SK-N-MC (cell line): Measurements from ENCODE around the gene TECPR2.
A peak's percentile ranks its signal among the peaks of the same experiment; 100 is the strongest.
"Not testable (repeated sequence)": the region's sequence is repeated elsewhere in the genome, so short reads cannot be mapped to it uniquely, and the experiment has no call there.

Source experiments
- DNase-seq: peaks from one replicate; pipeline ENCODE4 v3.0.0-alpha.2; 2011; ENCODE audit warnings: low read depth, low spot score
- H3K27ac ChIP-seq: fragments of 200-600 bp; sonication (generic); 2 replicates; pipeline ENCODE4 v1.5.1; 2016; ENCODE audit warnings: mixed run types
- H3K36me3 ChIP-seq: fragments of 200-600 bp; sonication (generic); 2 replicates; pipeline ENCODE4 v1.6.1; 2017; ENCODE audit warnings: antibody characterized with exemption, low read length, mixed read lengths; ENCODE audit not compliant: insufficient read depth
- H3K4me3 ChIP-seq: fragments of 200-600 bp; sonication (generic); 2 replicates; pipeline ENCODE4 v1.5.1; 2016
- H3K9ac ChIP-seq: fragments of 200-600 bp; sonication (generic); 2 replicates; pipeline ENCODE4 v1.8.0; 2017; ENCODE audit warnings: mixed run types, mixed read lengths; ENCODE audit not compliant: insufficient read length
- H3K9me3 ChIP-seq: fragments of 200-600 bp; sonication (generic); 2 replicates; pipeline ENCODE4 v1.6.1; 2017; ENCODE audit warnings: low read depth, mild to moderate bottlenecking, antibody characterized with exemption, low read length, moderate library complexity, mixed read lengths
- EZH2 ChIP-seq: fragments of 200-600 bp; sonication (generic); IDR thresholded peaks from one replicate; pipeline ENCODE4 v1.6.1; 2017; ENCODE audit warnings: antibody characterized with exemption
- FOXP2 ChIP-seq: optimal IDR thresholded peaks from 2 replicates; pipeline ENCODE3; 2011; ENCODE audit warnings: mild to moderate bottlenecking, moderate library complexity; ENCODE audit not compliant: insufficient read depth; ENCODE audit errors: extremely low read length, control extremely low read depth
- POLR2AphosphoS5 ChIP-seq: IDR thresholded peaks from 2 replicates; pipeline ENCODE4 v1.6.1; 2012; ENCODE audit warnings: mild to moderate bottlenecking, low read depth, low read length, borderline replicate concordance

TECPR2 gene

DNA sequence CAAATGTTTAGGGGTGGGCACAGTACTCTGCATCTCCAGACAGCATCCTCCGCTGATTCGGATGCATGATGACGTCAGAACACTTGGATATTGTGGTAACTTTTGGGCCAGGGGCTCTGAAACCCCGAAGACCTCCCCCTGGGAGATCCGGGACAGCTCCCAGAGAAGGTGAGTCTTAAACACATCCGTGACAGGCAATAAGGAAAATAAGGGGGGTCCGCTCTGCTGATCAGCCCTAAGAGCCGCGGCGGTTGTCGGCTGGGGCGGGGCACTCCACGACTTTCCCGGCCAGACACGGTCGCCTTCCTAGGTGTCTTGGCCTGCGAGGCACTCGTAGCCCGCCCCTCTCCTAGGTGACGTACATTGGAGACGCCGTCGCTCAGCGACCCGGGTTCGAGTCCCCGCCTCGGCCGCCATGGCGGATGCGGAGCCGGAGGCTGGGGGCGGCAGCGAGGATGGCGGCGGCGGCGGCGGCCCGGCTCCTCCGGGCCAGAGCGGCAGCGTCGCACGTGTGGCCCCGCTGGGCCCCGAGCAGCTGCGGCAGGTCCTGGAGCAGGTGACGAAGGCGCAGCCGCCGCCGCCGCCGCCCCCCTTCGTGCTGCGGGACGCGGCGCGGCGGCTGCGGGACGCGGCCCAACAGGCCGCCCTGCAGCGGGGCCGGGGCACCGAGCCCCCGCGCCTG, 43.2 kb upstream of the TECPR2 start, which contains the start of gene ZNF839:
TSS of gene ZNF839 (plus strand) at position 396 of the 682 bp plus-strand sequence. CDS start at position 416, 20 bp downstream.
- H3K4me3 ChIP-seq = peak within 1 kb of the TSS; percentile 90
- peak within 1 kb of the TSS; percentile 80 for H3K27ac ChIP-seq
- H3K36me3 ChIP-seq = no peaks in the 10 kb centered on the region; the same call in 1 of the 2 replicates
- no peaks in the 10 kb centered on the region for H3K9me3 ChIP-seq
- no peak for DNase-seq
- H3K9ac ChIP-seq = peak within 1 kb of the TSS; percentile 93
- no peak for TF ChIP-seq FOXP2
- no peak for TF ChIP-seq EZH2
- peak; percentile 54 for TF ChIP-seq POLR2AphosphoS5

DNA sequence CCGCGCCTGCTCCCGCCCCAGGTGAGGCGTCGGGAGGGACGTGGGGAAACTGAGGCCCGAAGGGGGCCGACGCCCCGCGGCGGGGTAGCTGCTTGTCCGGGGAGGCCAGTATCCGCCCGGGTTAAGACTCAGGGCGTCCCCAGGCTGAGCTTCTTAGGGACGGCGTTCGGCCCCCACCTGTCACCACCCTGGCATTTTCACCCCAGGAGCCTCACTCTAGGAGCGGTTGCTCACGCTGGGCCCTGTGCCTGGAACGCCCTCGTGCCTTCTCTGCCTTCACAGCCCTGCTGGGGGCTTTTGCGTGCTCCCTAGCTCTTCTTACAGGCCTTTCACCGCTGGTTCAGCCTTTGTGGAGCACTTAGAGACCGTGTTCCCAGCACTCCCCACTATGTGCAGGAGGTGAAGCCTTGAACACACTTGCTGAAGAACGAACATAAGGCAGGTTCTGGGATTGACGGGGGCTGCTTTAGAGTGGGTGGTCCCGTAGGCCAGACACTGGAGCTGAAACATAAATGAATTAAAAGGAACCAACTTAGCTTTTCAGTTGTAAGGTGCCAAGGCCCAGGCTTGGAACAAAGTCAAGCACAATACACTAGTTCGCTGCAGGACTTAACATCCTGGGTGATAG, 42.6 kb upstream of the TECPR2 start:
- no peak for DNase-seq
- Histone ChIP-seq H3K27ac (peak overlapping the region; percentile 78), H3K36me3 (no peaks in the 10 kb centered on the region; the same call in 1 of the 2 replicates), H3K4me3 (peak overlapping the region; percentile 90), H3K9ac (peak overlapping the region; percentile 93), H3K9me3 (no peaks in the 10 kb centered on the region)
- TF ChIP-seq POLR2AphosphoS5 (no peak), EZH2 (no peak), FOXP2 (no peak)

DNA sequence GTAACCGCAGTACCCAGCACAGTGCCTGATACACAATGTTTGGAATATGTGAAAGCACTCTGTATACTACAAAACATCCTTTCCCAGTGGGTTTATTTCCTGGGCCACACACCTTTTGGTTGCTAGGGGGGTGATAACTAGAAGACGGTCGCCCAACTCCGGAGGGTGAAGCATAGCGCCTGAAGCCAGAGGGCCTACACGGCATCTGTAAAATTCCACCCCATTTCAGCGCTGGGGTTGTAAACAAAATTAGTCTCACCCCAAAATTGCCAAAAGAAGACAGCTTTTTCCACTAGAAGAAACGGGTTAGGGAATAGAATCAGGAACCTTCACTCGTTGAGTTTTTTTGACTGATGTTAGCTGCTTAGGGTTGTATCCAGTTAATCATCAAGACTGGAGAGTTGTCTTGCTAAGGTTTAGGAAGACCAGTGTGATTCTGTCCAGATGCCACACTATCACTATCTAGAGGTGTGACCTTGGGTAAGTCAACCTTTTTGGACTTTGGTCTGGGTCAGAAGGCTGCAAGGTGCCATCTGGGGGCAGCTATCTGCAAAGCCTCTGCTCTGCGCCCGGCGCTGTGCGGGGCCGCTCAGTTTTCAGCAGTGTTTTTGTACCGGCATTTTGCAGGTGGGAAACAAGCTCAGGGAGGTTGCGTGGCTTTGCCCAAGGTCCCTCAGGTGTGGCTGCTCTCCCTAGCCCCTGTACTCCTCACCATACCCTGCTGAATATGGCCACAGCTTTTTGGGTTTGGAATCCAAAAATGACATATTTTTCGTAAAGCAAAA, 41.9 kb upstream of the TECPR2 start:
- Histone ChIP-seq H3K9ac (peak overlapping the region; percentile 93), H3K9me3 (no peaks in the 10 kb centered on the region), H3K36me3 (no peaks in the 10 kb centered on the region; the same call in 1 of the 2 replicates), H3K4me3 (peak overlapping the region; percentile 90), H3K27ac (no peak overlapping the region)
- no peak for DNase-seq
- TF ChIP-seq POLR2AphosphoS5 = no peak
- TF ChIP-seq EZH2 = no peak
- no peak for TF ChIP-seq FOXP2

DNA sequence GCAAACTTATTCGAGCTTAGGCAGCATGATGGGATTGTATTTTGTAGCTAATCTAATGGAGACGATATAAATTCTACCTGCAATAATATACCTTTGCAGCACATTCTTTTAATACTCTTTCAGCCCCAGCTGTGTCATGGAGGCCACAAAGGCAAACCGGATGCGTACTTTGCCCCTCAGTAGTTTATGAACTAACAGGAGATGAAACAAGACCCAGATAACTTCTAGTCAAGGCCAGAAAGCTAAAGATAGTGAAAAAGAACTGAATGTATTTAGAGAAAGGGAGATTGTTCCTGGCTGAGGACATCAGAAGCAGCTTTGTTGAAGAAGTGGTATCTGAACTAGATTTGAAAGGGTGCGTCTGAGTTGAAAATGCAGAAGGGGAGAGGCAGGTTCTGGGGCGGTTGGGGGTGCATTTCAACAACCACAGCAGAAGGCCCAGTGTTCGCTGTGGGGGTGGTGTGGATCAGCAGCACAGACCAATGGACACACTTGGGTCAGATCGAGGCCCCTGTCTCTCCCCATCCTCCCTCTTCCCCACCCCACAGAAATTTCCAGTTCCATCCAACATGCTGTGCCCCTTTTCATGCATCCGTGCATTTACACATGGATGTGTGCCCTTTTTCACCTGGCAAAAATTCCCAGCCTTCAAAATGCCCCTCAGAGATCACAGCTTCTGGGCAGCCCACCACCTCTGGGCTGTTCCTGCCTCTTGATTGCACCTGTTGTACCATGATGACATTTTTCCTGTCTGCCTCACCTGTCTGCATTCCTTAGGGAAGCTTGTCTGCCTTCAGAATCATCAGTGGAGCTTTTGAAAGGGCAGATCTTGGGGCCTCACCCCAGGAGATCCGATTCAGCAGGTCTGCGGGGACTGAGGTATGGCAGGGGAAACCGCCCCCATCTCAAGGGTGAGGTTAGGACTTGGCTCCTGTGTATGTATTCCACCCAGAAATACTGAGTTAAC, 41.0 kb upstream of the TECPR2 start:
- no peaks in the 10 kb centered on the region for H3K9me3 ChIP-seq
- no peaks in the 10 kb centered on the region; the same call in 1 of the 2 replicates for H3K36me3 ChIP-seq
- DNase-seq = no peak
- TF ChIP-seq POLR2AphosphoS5 (no peak), EZH2 (no peak), FOXP2 (no peak)
- H3K4me3 ChIP-seq = no peak overlapping the region
- no peak overlapping the region for H3K9ac ChIP-seq
- H3K27ac ChIP-seq = no peak overlapping the region

DNA sequence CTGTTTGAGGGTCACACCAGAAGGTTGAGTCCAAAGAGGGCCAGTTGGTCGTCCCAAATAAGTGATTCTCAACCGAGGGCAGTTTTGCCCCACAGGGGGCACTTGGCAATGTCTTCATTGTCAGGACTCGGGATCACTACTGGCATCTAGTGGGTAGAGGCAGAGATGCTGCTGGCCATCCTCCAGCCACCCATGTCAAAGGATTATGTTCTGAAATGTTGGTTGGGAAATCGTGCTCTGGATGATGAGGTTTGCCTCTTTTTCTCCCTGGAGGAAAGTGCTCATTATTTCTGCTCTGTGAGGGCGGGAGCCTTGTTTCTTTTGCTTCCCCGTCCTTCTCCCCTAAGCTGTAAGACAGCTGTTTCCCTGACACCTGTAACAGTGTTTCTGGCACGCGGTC, 39.6 kb upstream of the TECPR2 start:
- DNase-seq = no peak
- H3K9ac ChIP-seq = no peak overlapping the region

DNA sequence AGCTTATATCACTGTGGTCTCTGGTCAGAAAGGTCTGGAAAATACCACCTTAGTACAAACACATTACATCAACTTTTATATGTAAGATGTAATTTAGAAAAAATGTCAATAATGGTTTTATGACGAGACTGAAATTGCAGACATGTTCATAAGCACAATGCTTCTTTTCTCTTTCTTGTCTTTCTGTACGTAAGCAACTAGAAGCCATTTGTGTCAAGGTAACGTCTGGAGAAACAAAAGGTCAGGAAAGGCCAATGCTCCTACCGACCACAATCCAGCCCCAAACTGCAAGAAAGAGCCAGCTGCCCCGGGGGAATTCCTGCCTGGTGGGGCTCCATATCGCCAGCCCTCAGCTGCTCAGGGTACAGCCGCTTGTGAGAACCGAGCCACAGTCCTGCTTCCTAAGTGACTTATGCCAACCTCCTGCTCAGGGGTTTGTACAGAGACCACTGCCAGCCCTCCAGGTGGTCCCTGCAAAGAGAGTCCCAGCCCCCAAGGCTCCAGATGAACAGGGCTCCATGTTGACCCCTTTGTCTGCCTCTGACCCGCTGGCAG, 36.9 kb upstream of the TECPR2 start:
- H3K36me3 ChIP-seq = no peaks in the 10 kb centered on the region; the same call in 1 of the 2 replicates
- H3K9ac ChIP-seq = no peak overlapping the region
- DNase-seq = no peak
- no peaks in the 10 kb centered on the region for H3K9me3 ChIP-seq
- no peak overlapping the region for H3K27ac ChIP-seq
- H3K4me3 ChIP-seq = no peak overlapping the region
- TF ChIP-seq EZH2 = no peak
- TF ChIP-seq FOXP2 = no peak
- no peak for TF ChIP-seq POLR2AphosphoS5

More for the DNA sequence above, 39.6 kb upstream of the TECPR2 start:
- no peak overlapping the region for H3K27ac ChIP-seq
- no peaks in the 10 kb centered on the region; the same call in 1 of the 2 replicates for H3K36me3 ChIP-seq
- no peak for TF ChIP-seq FOXP2
- TF ChIP-seq POLR2AphosphoS5 = no peak
- TF ChIP-seq EZH2 = no peak
- no peaks in the 10 kb centered on the region for H3K9me3 ChIP-seq
- H3K4me3 ChIP-seq = no peak overlapping the region

DNA sequence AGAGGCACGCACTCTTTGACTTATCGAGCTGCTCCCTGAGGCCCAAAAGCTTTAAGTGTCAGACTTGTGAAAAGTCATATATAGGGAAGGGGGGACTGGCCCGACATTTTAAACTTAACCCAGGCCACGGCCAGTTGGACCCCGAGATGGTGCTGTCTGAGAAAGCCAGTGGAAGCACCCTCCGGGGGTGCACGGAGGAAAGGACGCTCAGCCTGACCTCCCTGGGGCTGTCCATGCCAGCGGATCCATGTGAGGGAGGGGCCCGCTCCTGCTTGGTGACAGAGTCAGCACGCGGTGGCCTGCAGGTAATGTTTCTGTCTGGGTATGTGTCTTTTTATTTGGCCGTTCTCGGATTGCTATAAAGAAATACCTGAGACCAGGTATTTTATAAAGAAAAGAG, 36.2 kb upstream of the TECPR2 start:
- DNase-seq = no peak
- Histone ChIP-seq H3K4me3 (no peak overlapping the region), H3K9ac (no peak overlapping the region), H3K36me3 (no peaks in the 10 kb centered on the region; the same call in 1 of the 2 replicates), H3K9me3 (no peaks in the 10 kb centered on the region), H3K27ac (no peak overlapping the region)
- TF ChIP-seq FOXP2 (no peak), EZH2 (no peak), POLR2AphosphoS5 (no peak)

DNA sequence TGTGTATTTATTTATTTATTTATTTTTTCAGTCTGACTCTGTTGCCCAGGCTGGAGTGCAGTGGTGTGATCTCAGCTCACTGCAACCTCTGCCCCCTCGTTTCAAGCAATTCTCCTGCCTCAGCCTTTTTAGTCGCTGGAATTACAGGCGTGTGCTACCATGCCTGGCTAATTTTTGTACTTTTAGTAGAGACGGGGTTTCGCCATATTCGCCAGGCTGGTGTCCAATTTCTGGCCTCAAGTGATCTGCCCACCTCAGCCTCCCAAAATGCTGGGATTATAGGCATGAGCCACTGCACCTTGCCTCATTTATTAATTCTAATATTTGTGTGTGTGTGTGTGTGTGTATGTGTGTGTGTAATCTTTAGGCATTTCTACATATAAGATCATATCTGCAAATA, 33.4 kb upstream of the TECPR2 start:
- DNase-seq, H3K4me3 ChIP-seq, H3K36me3 ChIP-seq: not testable (repeated sequence)

More for the DNA sequence above, 33.4 kb upstream of the TECPR2 start:
- not testable (repeated sequence) for H3K9me3 ChIP-seq, H3K9ac ChIP-seq, H3K27ac ChIP-seq
